GM11168 (cell line): ENCODE data around the gene CNTNAP4.

Experiments used
- in situ Hi-C: fragments of 300-500 bp; cut with MboI; formaldehyde crosslinking; loops from one replicate; pipeline ENCODE4 v1.12.0; 2022; ENCODE audit warnings: low sequenced_read_pairs; ENCODE audit not compliant: unreplicated experiment

The CNTNAP4 gene

GRCh38 chr16:76297941-76298340, 20.7 kb downstream of the CNTNAP4 start:
- in situ Hi-C loops = loop anchor here (25.0 kb wide), 1 partner anchor 364 kb away; no protein-coding TSS in a partner anchor

DNA sequence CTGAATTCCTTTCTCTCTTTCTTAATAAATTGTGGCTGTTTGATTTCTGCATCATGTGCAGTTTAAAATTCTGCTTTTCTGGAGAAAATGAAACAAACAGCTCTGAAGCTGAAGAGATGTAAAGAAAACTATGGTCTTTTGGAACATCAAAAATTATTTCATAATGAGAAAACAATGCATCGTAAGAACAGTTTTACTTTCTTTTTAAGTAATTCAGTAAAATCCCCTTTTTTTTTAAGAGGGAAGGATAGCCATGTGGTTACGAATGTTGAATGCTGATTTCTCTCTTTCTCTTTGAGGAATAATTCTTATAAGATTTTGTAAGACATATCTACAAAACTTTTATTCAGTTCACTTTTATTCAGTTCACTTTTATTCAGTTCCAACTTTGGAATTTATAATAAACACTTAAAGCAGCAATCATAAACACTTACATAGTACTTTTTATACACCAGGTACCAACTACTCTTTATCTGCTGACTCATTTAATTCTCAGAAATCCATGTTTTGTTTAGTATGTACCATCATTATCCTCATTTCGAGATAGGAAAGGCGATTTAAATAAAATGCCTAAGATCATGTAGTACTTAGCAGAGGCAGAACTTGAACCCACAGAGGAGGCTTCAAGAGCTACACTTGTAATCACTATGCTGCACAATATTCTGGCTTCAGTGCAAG, 26.6 kb downstream of the CNTNAP4 start:
- in situ Hi-C loops = no loop called here

- in situ Hi-C loops = no loop called here
These were observed 32.6 kb downstream of the CNTNAP4 start for GRCh38 chr16:76309639-76310335.

GRCh38 chr16:76311260-76311659, 34.1 kb downstream of the CNTNAP4 start:
- in situ Hi-C loops = no loop called here

DNA sequence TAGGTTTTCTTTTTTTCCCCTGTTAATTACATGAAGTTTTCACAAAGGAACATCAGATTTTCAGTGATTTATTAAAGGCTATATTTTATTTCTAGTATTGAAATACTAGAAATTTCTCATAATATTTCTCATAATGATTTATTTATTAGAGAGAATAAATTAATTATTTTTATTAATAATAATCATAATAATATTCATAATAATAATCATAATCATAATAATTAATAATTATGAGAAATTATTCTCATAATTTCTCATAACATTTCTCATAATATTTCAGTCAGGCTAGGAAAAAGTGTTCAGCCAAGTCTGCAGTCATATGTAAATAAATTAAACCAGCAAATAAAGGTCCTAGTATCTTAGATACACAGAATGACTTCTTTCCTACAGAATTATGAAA, 41.4 kb downstream of the CNTNAP4 start:
- in situ Hi-C loops = no loop called here

DNA sequence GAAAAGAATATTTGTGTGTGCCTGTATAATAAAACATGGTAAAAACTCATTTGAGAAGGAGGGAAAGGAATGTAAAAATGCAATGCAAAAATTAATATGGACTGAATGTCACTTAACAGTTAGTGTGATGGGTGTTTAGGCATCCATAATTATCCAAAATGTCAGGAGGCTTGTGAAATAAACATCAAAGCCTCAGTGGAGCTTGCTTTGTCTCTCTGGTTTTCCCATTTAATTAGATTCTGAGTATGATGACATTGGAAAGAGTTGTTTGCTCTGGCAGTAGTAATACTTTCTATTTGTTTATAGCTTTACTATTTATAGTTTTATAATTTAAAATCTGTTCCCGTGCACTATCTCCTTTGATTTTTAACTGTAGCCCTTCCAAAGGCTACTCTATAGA, 51.9 kb downstream of the CNTNAP4 start:
- in situ Hi-C loops = no loop called here

DNA sequence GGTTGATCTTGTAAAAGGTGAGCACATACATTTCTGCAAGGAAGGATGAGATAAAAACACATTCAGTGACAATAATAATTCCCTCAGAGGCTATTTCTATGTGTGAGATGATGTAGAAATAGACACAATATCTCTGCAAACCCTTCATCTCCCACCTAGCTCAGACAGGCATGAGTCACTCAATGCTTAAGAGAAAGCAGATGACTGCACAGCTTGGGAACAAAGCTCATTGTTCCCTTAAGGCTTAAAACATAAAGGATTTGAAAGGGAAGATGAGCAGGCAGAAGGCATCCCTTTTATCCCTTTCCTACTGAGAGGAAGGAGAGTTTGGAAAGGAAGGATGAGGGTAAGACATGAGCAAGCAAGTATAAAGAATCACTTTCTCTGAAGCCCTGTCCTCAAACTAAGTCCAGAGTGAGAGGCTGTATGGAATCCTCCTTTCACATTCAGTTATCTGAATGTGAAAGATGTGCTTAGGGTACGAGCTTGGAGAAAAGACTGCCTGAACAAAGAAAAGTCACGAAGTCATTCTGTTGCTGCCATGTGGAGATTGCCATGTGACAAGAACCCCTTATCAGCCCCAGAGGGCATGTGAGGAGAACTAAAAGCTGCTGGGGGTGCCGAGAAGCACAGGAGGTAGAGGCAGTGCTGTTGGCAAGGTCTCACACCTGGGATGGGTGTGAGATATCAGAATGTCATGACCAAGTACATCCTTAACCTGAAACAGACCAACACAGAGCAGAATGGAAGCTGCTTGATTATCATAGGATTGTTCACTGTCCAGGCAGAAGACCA, 58.2 kb downstream of the CNTNAP4 start:
- in situ Hi-C loops = no loop called here

- in situ Hi-C loops = no loop called here
These were observed 58.9 kb downstream of the CNTNAP4 start for GRCh38 chr16:76336112-76336511.

GRCh38 chr16:76338472-76338871, 61.3 kb downstream of the CNTNAP4 start:
- in situ Hi-C loops = no loop called here

GRCh38 chr16:76343769-76344168, 66.6 kb downstream of the CNTNAP4 start:
- in situ Hi-C loops = no loop called here

- in situ Hi-C loops = no loop called here
These were observed 68.0 kb downstream of the CNTNAP4 start for GRCh38 chr16:76345163-76345661.

DNA sequence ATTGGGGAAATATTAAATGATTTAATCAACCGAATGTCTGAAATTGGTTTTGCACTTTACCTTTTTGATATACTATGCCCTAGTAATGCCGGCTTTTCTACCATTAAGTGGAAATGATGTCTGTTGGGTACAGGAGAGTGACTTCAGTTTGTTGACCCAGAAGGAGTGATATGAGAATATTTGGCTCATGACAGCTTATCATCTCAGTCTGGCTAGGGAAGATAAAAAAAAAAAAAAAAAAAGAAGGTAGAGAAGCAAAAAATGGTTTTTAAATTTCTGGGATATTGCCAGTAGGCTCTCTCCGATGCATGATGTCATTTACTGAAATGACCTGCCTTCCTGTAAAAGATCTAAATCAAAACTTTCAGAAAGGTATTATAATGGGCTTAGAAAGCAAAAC, 69.0 kb downstream of the CNTNAP4 start:
- in situ Hi-C loops = no loop called here

DNA sequence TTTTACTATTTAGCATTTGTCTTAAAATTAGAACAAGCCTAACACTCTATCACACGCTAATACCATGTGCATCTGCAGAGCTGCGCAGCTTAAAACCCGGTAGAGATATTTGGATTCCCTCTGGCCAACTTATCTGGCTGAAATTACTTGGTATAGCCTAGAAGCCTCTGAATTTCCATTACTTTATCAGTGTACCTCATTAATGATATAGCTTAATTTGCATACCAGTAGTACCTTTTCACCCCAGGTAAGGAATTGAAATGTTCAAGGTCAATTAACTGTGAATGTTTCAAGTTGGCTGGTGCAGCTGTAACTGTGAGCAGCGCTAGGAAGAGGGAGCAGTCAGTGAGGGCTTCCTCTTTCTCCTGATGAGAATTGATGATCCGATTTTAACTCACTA, 74.2 kb downstream of the CNTNAP4 start:
- in situ Hi-C loops = no loop called here

DNA sequence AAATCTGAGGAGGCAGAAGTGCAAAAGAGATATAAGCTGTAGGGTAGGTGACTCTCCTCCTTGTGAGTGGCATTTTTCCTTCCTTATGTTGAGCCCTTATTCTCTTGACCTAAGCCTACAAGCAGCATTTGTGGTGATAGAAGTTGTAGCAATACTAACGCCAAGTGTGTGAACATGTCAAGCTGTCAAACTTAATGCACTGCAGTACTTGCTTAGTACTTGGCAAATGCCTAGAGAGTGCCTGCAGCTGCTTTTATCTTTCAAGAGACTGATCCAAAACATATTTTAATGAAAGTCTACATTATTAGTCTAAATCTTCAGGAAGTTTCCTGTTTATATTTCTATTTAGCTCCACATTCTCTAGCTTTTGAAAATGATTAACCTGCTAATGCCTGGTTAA, 83.2 kb downstream of the CNTNAP4 start:
- in situ Hi-C loops = no loop called here

- in situ Hi-C loops = no loop called here
These were observed 93.1 kb downstream of the CNTNAP4 start for GRCh38 chr16:76370344-76370743.

- in situ Hi-C loops = no loop called here
These were observed 94.2 kb downstream of the CNTNAP4 start for GRCh38 chr16:76371441-76371840.

DNA sequence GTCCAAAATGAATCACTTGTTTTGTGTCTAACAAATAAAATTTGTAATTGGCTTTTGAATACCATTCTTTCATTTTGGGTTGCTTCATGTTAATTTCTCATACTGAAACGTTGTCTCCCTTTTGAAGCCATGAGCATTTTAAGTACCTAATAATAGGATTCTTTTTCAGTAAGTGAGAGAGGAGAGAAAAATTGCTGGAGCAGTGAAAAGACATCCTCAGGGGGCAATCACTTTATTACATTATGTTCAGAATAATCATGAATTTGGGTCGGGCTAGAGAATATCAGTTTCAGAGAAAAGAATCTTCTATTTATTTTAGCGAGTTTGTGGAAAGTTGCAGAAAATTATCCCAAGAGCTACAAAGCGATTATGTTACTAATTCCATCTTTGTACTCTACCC, 96.8 kb downstream of the CNTNAP4 start:
- in situ Hi-C loops = no loop called here

GRCh38 chr16:76376988-76377387, 99.8 kb downstream of the CNTNAP4 start:
- in situ Hi-C loops = no loop called here

DNA sequence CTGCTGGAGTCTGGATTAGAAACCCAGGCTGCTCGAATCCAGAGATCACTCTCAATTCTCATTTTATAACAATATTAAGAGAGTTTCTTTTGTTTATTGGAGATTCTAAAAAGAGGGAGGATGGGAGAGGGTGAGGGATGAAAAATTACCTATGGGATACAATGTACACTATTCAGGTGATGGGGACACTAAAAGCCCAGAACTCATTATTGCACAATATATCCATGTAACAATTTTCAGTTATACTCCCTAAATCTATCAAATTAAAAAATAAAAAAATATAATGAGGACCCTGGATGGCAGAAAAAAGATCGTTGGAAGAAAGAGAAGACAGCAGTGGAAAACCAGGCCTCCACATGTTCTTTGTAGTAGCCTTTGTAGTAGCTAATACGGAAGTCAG, 100.8 kb downstream of the CNTNAP4 start:
- in situ Hi-C loops = no loop called here

DNA sequence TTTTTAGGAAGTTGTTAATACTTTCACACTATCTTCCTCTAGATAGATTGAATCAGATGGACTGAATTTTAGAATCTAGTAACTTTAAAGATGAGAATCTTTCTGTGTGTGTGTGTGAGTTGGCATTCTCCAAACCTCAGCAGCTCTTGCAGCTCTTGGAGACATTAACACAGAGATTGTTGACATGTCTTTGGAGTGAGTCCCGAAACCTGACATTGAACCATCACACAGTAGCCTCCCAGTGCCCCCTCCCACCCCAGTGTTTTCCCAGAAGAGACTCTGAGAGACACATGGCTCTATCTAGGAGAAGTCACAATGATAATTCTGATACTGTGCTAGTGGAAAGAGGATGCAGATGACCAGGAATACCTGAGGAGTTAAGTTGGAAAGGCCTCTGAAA, 103.9 kb downstream of the CNTNAP4 start:
- in situ Hi-C loops = no loop called here

GRCh38 chr16:76385601-76386230, 108.5 kb downstream of the CNTNAP4 start:
- in situ Hi-C loops = no loop called here
